ENCODE results near the gene PLXNB2. TPM values are rescaled to one million over a fixed set of nuclear protein-coding genes. Genes with fewer than 3 reads are reported as not detected.

Gene PLXNB2
- total RNA-seq (ENCODE audit: low replicate concordance): 133 and 226 TPM in 2 replicates

GRCh38 chr22:50306753-50307749 is at the start of gene PLXNB2:
Gene PLXNB2 (minus strand): TSS chr22:50307646. CDS start chr22:50290584, 17,062 bp downstream.

GRCh38 chr22:50342651-50343540 is 35.5 kb upstream of the PLXNB2 start, which contains the start of gene PPP6R2:
Gene PPP6R2 (plus strand): TSS chr22:50343327. CDS start chr22:50393909, 50,582 bp downstream.

GRCh38 chr22:50326956-50327710 is 19.7 kb upstream of the PLXNB2 start, which contains the start of gene DENND6B:
Gene DENND6B (minus strand): TSS chr22:50327012. CDS start chr22:50326988, 24 bp downstream.

GRCh38 chr22:50269970-50270665 is 37.3 kb downstream of the PLXNB2 start, which contains the start of gene MAPK11:
Gene MAPK11 (minus strand): TSS chr22:50270380. CDS start chr22:50270292, 88 bp downstream.

GRCh38 chr22:50261615-50262459 is 45.6 kb downstream of the PLXNB2 start, which contains the start of gene MAPK12:
Gene MAPK12 (minus strand): TSS chr22:50261683. CDS start chr22:50261509, 174 bp downstream.

GRCh38 chr22:50250555-50251476 is 56.6 kb downstream of the PLXNB2 start, which contains the start of gene HDAC10:
Gene HDAC10 (minus strand): TSS chr22:50251265. CDS start chr22:50251032, 233 bp downstream.

GRCh38 chr22:50244420-50245213 is 62.8 kb downstream of the PLXNB2 start, which contains the start of gene TUBGCP6:
Gene TUBGCP6 (minus strand): TSS chr22:50245023. CDS start chr22:50244459, 564 bp downstream.

Other genes starting within 250 kb of the PLXNB2 start
- gene TTLL8, start 249.3 kb downstream of the PLXNB2 start, total RNA-seq (ENCODE audit: low replicate concordance): not detected in 2 replicates
- gene MLC1, start 222.2 kb downstream of the PLXNB2 start, total RNA-seq (ENCODE audit: low replicate concordance): under 0.01 and 1.9 TPM in 2 replicates
- gene MOV10L1, start 217.6 kb downstream of the PLXNB2 start, total RNA-seq (ENCODE audit: low replicate concordance): 0.23 and 16.9 TPM in 2 replicates
- 0.35 and 0.98 TPM in 2 replicates for gene PANX2, start 136.9 kb downstream of the PLXNB2 start, total RNA-seq (ENCODE audit: low replicate concordance)
- 20.2 and 25.0 TPM in 2 replicates for gene TRABD, start 121.7 kb downstream of the PLXNB2 start, total RNA-seq (ENCODE audit: low replicate concordance)
- gene SELENOO, start 106.6 kb downstream of the PLXNB2 start, total RNA-seq (ENCODE audit: low replicate concordance): 20.4 and 24.7 TPM in 2 replicates
- gene TUBGCP6, start 62.6 kb downstream of the PLXNB2 start, total RNA-seq (ENCODE audit: low replicate concordance): 18.7 and 34.5 TPM in 2 replicates
- 11.8 and 30.0 TPM in 2 replicates for gene HDAC10, start 56.4 kb downstream of the PLXNB2 start, total RNA-seq (ENCODE audit: low replicate concordance)
- gene MAPK12, start 46.0 kb downstream of the PLXNB2 start, total RNA-seq (ENCODE audit: low replicate concordance): 20.9 and 39.5 TPM in 2 replicates
- 4.1 and 4.3 TPM in 2 replicates for gene MAPK11, start 37.3 kb downstream of the PLXNB2 start, total RNA-seq (ENCODE audit: low replicate concordance)
- 1.1 and 1.3 TPM in 2 replicates for gene DENND6B, start 19.4 kb upstream of the PLXNB2 start, total RNA-seq (ENCODE audit: low replicate concordance)
- 42.1 and 74.9 TPM in 2 replicates for gene PPP6R2, start 35.7 kb upstream of the PLXNB2 start, total RNA-seq (ENCODE audit: low replicate concordance)
- gene SBF1, start 167.4 kb upstream of the PLXNB2 start, total RNA-seq (ENCODE audit: low replicate concordance): 50.8 and 109 TPM in 2 replicates
- gene ADM2, start 173.9 kb upstream of the PLXNB2 start, total RNA-seq (ENCODE audit: low replicate concordance): 1.2 and 1.6 TPM in 2 replicates
- not detected in 2 replicates for gene MIOX, start 179.2 kb upstream of the PLXNB2 start, total RNA-seq (ENCODE audit: low replicate concordance)
- gene LMF2, start 200.1 kb upstream of the PLXNB2 start, total RNA-seq (ENCODE audit: low replicate concordance): 17.3 and 23.0 TPM in 2 replicates
- gene NCAPH2, start 200.6 kb upstream of the PLXNB2 start, total RNA-seq (ENCODE audit: low replicate concordance): 14.6 and 24.6 TPM in 2 replicates
- gene SCO2, start 218.0 kb upstream of the PLXNB2 start, total RNA-seq (ENCODE audit: low replicate concordance): 0.12 and 1.2 TPM in 2 replicates
- 9.6 and 18.0 TPM in 2 replicates for gene TYMP, start 222.4 kb upstream of the PLXNB2 start, total RNA-seq (ENCODE audit: low replicate concordance)
- under 0.01 and 0.08 TPM in 2 replicates for gene KLHDC7B, start 238.3 kb upstream of the PLXNB2 start, total RNA-seq (ENCODE audit: low replicate concordance)

Measured in smooth muscle cell of the coronary artery (primary cell).